SK-N-SH (cell line): ENCODE results near the gene GIT2. TPM values are rescaled to one million over a fixed set of nuclear protein-coding genes. Genes with fewer than 3 reads are reported as not detected.

Experiments
- CTCF ChIA-PET: fragments of 300-600, 350-600 bp; formaldehyde crosslinking; extraction: SDS; loops from one replicate; lab custom pipeline; 2021; lab: Yijun Ruan, JAX
- POLR2A ChIA-PET: fragments of 350-600 bp; sonication (Branson Sonifier 250); formaldehyde crosslinking; extraction: SDS; loops from one replicate; lab custom pipeline; 2020; ENCODE audit warnings: antibody characterized with exemption, inconsistent platforms; lab: Yijun Ruan, JAX
- DNase-seq: peaks from one replicate; pipeline ENCODE4 v3.0.0; 2012
- H2AFZ ChIP-seq: fragments of 200-600 bp; sonication (generic); 2 replicates; pipeline ENCODE4 v1.8.1; 2016; ENCODE audit warnings: antibody characterized with exemption, mild to moderate bottlenecking, low read depth
- H3F3A ChIP-seq: fragments of 200-600 bp; sonication (generic); replicated peaks from 2 replicates; pipeline ENCODE3; 2016; ENCODE audit warnings: antibody characterized with exemption, mild to moderate bottlenecking; ENCODE audit not compliant: insufficient read depth
- H3K27ac ChIP-seq, 2 experiments: fragments of 200-500 bp in 1 of 2; fragments of 200-600 bp in 1 of 2; sonication (Bioruptor generic) in 1 of 2; sonication (generic), shearing (Covaris generic) in 1 of 2; 2 replicates each; pipeline versions ENCODE4 v1.5.1 to v1.6.1; 2014 to 2016; ENCODE audit warnings: low read depth in 2 of 2, inconsistent platforms in 1 of 2, low read length in 1 of 2, mild to moderate bottlenecking in 1 of 2, mixed read lengths in 1 of 2
- H3K27me3 ChIP-seq: fragments of 200-600 bp; sonication (generic), shearing (Covaris generic); 2 replicates; pipeline ENCODE4 v1.6.1; 2016; ENCODE audit warnings: mixed run types; ENCODE audit not compliant: insufficient read depth
- H3K36me3 ChIP-seq, 2 experiments: fragments of 200-500 bp in 1 of 2; fragments of 200-600 bp in 1 of 2; sonication (Bioruptor generic) in 1 of 2; sonication (generic) in 1 of 2; replicated peaks in 1 of 2; 2 replicates each; pipeline versions ENCODE3 to v1.5.1; 2014 to 2016; ENCODE audit warnings: low read length in 1 of 2, mild to moderate bottlenecking in 1 of 2; ENCODE audit not compliant: insufficient read depth in 2 of 2, control insufficient read depth in 1 of 2
- H3K4me1 ChIP-seq, 2 experiments: fragments of 200-500 bp in 1 of 2; fragments of 200-600 bp in 1 of 2; sonication (Bioruptor generic) in 1 of 2; sonication (generic), shearing (Covaris generic) in 1 of 2; 2 replicates each; pipeline versions ENCODE4 v1.5.1 to v1.6.1; 2014 to 2016; ENCODE audit warnings: low read depth in 1 of 2, low read length in 1 of 2, mixed run types in 1 of 2; ENCODE audit not compliant: insufficient read depth in 2 of 2, control insufficient read depth in 1 of 2
- H3K4me2 ChIP-seq: fragments of 200-600 bp; sonication (generic), shearing (Covaris generic); 2 replicates; pipeline ENCODE4 v1.6.1; 2017; ENCODE audit warnings: mixed run types
- H3K4me3 ChIP-seq, 2 experiments: fragments of 200-500 bp in 1 of 2; fragments of 200-600 bp in 1 of 2; sonication (Bioruptor generic) in 1 of 2; sonication (generic), shearing (Covaris generic) in 1 of 2; 2 replicates each; pipeline versions ENCODE4 v1.5.1 to v1.8.1; 2014 to 2016; ENCODE audit warnings: low read depth in 2 of 2, inconsistent platforms in 1 of 2, low read length in 1 of 2, mild to moderate bottlenecking in 1 of 2, mixed read lengths in 1 of 2, moderate library complexity in 1 of 2
- H3K79me2 ChIP-seq: fragments of 200-600 bp; sonication (generic); 2 replicates; pipeline ENCODE4 v1.8.1; 2017; ENCODE audit warnings: mild to moderate bottlenecking; ENCODE audit not compliant: insufficient read depth
- H3K9ac ChIP-seq: fragments of 200-600 bp; sonication (generic); 2 replicates; pipeline ENCODE4 v1.6.1; 2017; ENCODE audit warnings: mixed run types
- H3K9me2 ChIP-seq: fragments of 200-600 bp; sonication (generic); 2 replicates; pipeline ENCODE4 v1.6.1; 2017; ENCODE audit warnings: mixed run types
- H3K9me3 ChIP-seq: fragments of 200-600 bp; sonication (generic); 2 replicates; pipeline ENCODE4 v1.6.1; 2017; ENCODE audit warnings: mixed run types, mild to moderate bottlenecking, moderate library complexity
- H4K20me1 ChIP-seq: fragments of 200-600 bp; sonication (generic); 2 replicates; pipeline ENCODE4 v1.6.1; 2017; ENCODE audit warnings: mild to moderate bottlenecking, mixed run types; ENCODE audit not compliant: insufficient read depth
- CHD2 ChIP-seq: fragments of 150-350 bp; IDR thresholded peaks from 2 replicates; pipeline ENCODE4 v1.6.1; 2018; ENCODE audit warnings: low read length; ENCODE audit not compliant: partially characterized antibody
- ELF1 ChIP-seq: IDR thresholded peaks from 2 replicates; pipeline ENCODE4 v1.4.0; 2012
- EZH2phosphoT487 ChIP-seq: fragments of 200-600 bp; sonication (generic); IDR thresholded peaks from 2 replicates; pipeline ENCODE4 v1.6.1; 2017; ENCODE audit warnings: low read depth, mixed run types, mild to moderate bottlenecking, antibody characterized with exemption, moderate library complexity, borderline replicate concordance
- FOXJ3 ChIP-seq: sonication (generic); formaldehyde crosslinking; IDR thresholded peaks from 2 replicates; pipeline ENCODE4 v1.5.1; 2020; ENCODE audit warnings: mild to moderate bottlenecking, missing genetic modification reagents
- GATA2 ChIP-seq: sonication (generic); formaldehyde crosslinking; IDR thresholded peaks from 2 replicates; pipeline ENCODE4 v1.5.0; 2020; ENCODE audit warnings: mild to moderate bottlenecking, missing genetic modification reagents
- NFIC ChIP-seq: IDR thresholded peaks from 2 replicates; pipeline ENCODE4 v1.4.0; 2012; ENCODE audit warnings: borderline replicate concordance
- NRF1 ChIP-seq: IDR thresholded peaks from 2 replicates; pipeline ENCODE4 v1.6.1; 2012; ENCODE audit warnings: low read depth, mild to moderate bottlenecking, low read length
- POLR2AphosphoS5 ChIP-seq: IDR thresholded peaks from 2 replicates; pipeline ENCODE4 v1.6.1; 2012; ENCODE audit warnings: low read depth, low read length
- RAD21 ChIP-seq: IDR thresholded peaks from 2 replicates; pipeline ENCODE4 v1.6.1; 2012; ENCODE audit warnings: mild to moderate bottlenecking, low read length
- RFX5 ChIP-seq: IDR thresholded peaks from 2 replicates; pipeline ENCODE4 v1.6.1; 2012; ENCODE audit warnings: mild to moderate bottlenecking, improper control_type of control experiment, low read length
- RXRA ChIP-seq: IDR thresholded peaks from 2 replicates; pipeline ENCODE4 v1.4.0; 2012; ENCODE audit warnings: low read depth, mild to moderate bottlenecking, borderline replicate concordance
- TAF1 ChIP-seq: IDR thresholded peaks from 2 replicates; pipeline ENCODE4 v1.6.1; 2012; ENCODE audit warnings: low read depth, mild to moderate bottlenecking, low read length, moderate library complexity, borderline replicate concordance
- TCF12 ChIP-seq: IDR thresholded peaks from 2 replicates; pipeline ENCODE4 v1.4.0; 2012
- WGBS: methylation state at CpG from one replicate; pipeline ENCODE4 v1.1.6; 2017; ENCODE audit warnings: low lambda C conversion rate; 5-methylcytosine and 5-hydroxymethylcytosine counted together
- polyA plus RNA-seq, 3 experiments: library from polyadenylated mRNA; depleted of rRNA; stranded (reverse); fragments of >200 nt; gene quantifications; 2 replicates each; pipeline ENCODE4 v1.2.3, GENCODE V29; 2012
- TF ChIP-seq, protein P1 (sequence below): fragments of 200-600 bp; sonication (generic); IDR thresholded peaks from 2 replicates; pipeline ENCODE4 v1.6.1; 2017; ENCODE audit warnings: antibody characterized with exemption, mild to moderate bottlenecking, moderate library complexity
- TF ChIP-seq, protein P2 (sequence below): IDR thresholded peaks from 2 replicates; pipeline ENCODE4; 2012
- TF ChIP-seq, protein P3 (sequence below): IDR thresholded peaks from 2 replicates; pipeline ENCODE4 v1.6.1; 2012; ENCODE audit warnings: mild to moderate bottlenecking, low read depth, low read length, moderate library complexity
- TF ChIP-seq, protein P4 (sequence below): IDR thresholded peaks from 2 replicates; pipeline ENCODE4 v1.4.0; 2012; ENCODE audit warnings: low read depth, borderline replicate concordance
- TF ChIP-seq, protein P5 (sequence below): fragments of 150-350 bp; IDR thresholded peaks from 2 replicates; pipeline ENCODE4 v1.6.1; 2017; ENCODE audit warnings: antibody characterized with exemption, low read length, low read depth, borderline replicate concordance

Gene GIT2
- polyA plus RNA-seq, 1 of the 3 experiments (the other 2 are of a cell fraction): 21.2 TPM

DNA sequence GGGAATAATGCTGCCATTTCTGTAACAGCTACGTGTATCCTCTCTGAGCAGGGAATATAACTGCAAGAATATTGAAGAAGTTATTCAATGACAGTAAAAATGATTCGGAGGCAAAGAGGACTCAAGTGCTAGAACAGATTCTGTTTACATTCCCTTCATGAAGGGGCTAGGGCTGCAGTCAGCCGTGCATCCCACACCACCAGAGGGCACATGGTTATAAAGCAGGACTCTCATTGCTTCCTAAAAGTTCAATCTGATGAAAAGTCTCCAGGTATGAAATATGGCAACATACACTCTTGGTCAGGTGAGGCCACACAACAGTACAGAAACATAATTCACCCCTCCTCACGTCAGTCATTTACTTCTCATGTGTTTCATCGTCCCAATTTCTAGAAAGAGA, 62.1 kb downstream of the GIT2 start:
- H3K4me2 ChIP-seq: no peak overlapping the region
- H3K27me3 ChIP-seq: no peaks in the 10 kb centered on the region
- no peaks in the 10 kb centered on the region for H3K9me2 ChIP-seq
- no peak overlapping the region for H2AFZ ChIP-seq
- peaks cover 8% of the 10 kb centered on the region for H3F3A ChIP-seq
- TF ChIP-seq, protein P1, sequence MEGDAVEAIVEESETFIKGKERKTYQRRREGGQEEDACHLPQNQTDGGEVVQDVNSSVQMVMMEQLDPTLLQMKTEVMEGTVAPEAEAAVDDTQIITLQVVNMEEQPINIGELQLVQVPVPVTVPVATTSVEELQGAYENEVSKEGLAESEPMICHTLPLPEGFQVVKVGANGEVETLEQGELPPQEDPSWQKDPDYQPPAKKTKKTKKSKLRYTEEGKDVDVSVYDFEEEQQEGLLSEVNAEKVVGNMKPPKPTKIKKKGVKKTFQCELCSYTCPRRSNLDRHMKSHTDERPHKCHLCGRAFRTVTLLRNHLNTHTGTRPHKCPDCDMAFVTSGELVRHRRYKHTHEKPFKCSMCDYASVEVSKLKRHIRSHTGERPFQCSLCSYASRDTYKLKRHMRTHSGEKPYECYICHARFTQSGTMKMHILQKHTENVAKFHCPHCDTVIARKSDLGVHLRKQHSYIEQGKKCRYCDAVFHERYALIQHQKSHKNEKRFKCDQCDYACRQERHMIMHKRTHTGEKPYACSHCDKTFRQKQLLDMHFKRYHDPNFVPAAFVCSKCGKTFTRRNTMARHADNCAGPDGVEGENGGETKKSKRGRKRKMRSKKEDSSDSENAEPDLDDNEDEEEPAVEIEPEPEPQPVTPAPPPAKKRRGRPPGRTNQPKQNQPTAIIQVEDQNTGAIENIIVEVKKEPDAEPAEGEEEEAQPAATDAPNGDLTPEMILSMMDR: peak; percentile 55
- TF ChIP-seq GATA2 (CRISPR knock-in tag): no peak
- ChIA-PET POLR2A (no interaction called here), CTCF (interaction anchor here (1.1 kb wide), 1 partner anchor 89 kb away, joined by 3 read pairs; no protein-coding TSS in a partner anchor)
- H3K9me3 ChIP-seq: no peaks in the 10 kb centered on the region
- H4K20me1 ChIP-seq: no peaks in the 10 kb centered on the region
- no peak for DNase-seq
- H3K27ac ChIP-seq: no peak overlapping the region
- 90% methylated on average over 5 of the region's 5 CpGs for WGBS
- H3K4me3 ChIP-seq: no peak overlapping the region
- no peaks in the 10 kb centered on the region for H3K4me1 ChIP-seq
- H3K79me2 ChIP-seq: no peaks in the 10 kb centered on the region
- peaks cover 57 to 64% of the 10 kb centered on the region in 2 experiments for H3K36me3 ChIP-seq
- no peak overlapping the region for H3K9ac ChIP-seq

DNA sequence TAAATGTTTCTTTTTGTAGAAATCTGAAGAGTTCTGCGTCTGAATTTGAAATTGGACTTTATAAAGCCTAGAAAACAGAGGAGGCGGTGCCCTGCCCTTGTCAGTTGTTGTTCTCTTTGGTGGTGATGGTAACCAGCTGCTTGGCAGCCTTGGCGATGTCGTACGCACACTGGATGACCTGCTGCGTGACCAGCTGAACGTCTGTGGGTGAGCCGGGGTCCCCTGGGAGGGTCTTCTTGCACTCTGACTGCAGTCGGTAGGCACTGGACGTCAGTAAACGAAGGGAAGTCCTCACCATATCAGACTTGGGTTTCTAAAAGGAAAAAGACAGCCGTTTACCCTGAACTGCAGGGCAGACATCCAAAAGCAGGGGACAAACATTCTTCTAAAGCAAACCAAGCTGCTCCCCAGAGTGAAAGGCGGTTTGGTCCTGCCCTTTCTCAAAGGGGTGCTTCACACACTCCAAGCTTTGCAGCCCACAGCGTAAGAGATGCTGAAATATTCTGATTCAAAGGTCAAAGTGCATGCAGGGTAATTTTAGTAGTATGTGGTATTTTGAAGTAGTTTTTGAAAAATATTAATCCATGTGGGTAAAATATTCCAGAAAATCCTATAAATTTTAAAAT, 63.2 kb downstream of the GIT2 start:
- ChIA-PET POLR2A (no interaction called here), CTCF (no interaction called here)
- Histone ChIP-seq H3K79me2 (no peaks in the 10 kb centered on the region), H3K27ac (no peak overlapping the region), H3K27me3 (no peaks in the 10 kb centered on the region), H3K4me1 (no peaks in the 10 kb centered on the region), H3K9ac (no peak overlapping the region), H3K9me2 (no peaks in the 10 kb centered on the region), H3K9me3 (no peaks in the 10 kb centered on the region), H2AFZ (no peak overlapping the region), H3K4me2 (no peak overlapping the region), H3F3A (peaks cover 8% of the 10 kb centered on the region), H3K36me3 (peaks cover 53 to 54% of the 10 kb centered on the region in 2 experiments), H4K20me1 (no peaks in the 10 kb centered on the region), H3K4me3 (no peak overlapping the region)
- 94% methylated on average over 14 of the region's 14 CpGs for WGBS
- DNase-seq: no peak
- no peak for TF ChIP-seq TAF1
- no peak for TF ChIP-seq TCF12
- TF ChIP-seq NRF1: no peak
- TF ChIP-seq, protein P2, sequence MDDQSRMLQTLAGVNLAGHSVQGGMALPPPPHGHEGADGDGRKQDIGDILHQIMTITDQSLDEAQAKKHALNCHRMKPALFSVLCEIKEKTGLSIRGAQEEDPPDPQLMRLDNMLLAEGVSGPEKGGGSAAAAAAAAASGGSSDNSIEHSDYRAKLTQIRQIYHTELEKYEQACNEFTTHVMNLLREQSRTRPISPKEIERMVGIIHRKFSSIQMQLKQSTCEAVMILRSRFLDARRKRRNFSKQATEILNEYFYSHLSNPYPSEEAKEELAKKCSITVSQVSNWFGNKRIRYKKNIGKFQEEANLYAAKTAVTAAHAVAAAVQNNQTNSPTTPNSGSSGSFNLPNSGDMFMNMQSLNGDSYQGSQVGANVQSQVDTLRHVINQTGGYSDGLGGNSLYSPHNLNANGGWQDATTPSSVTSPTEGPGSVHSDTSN: no peak
- no peak for TF ChIP-seq RAD21
- TF ChIP-seq, protein P3, sequence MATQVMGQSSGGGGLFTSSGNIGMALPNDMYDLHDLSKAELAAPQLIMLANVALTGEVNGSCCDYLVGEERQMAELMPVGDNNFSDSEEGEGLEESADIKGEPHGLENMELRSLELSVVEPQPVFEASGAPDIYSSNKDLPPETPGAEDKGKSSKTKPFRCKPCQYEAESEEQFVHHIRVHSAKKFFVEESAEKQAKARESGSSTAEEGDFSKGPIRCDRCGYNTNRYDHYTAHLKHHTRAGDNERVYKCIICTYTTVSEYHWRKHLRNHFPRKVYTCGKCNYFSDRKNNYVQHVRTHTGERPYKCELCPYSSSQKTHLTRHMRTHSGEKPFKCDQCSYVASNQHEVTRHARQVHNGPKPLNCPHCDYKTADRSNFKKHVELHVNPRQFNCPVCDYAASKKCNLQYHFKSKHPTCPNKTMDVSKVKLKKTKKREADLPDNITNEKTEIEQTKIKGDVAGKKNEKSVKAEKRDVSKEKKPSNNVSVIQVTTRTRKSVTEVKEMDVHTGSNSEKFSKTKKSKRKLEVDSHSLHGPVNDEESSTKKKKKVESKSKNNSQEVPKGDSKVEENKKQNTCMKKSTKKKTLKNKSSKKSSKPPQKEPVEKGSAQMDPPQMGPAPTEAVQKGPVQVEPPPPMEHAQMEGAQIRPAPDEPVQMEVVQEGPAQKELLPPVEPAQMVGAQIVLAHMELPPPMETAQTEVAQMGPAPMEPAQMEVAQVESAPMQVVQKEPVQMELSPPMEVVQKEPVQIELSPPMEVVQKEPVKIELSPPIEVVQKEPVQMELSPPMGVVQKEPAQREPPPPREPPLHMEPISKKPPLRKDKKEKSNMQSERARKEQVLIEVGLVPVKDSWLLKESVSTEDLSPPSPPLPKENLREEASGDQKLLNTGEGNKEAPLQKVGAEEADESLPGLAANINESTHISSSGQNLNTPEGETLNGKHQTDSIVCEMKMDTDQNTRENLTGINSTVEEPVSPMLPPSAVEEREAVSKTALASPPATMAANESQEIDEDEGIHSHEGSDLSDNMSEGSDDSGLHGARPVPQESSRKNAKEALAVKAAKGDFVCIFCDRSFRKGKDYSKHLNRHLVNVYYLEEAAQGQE: no peak
- no peak for TF ChIP-seq RXRA
- no peak for TF ChIP-seq CHD2
- TF ChIP-seq ELF1: no peak
- TF ChIP-seq, protein P4, sequence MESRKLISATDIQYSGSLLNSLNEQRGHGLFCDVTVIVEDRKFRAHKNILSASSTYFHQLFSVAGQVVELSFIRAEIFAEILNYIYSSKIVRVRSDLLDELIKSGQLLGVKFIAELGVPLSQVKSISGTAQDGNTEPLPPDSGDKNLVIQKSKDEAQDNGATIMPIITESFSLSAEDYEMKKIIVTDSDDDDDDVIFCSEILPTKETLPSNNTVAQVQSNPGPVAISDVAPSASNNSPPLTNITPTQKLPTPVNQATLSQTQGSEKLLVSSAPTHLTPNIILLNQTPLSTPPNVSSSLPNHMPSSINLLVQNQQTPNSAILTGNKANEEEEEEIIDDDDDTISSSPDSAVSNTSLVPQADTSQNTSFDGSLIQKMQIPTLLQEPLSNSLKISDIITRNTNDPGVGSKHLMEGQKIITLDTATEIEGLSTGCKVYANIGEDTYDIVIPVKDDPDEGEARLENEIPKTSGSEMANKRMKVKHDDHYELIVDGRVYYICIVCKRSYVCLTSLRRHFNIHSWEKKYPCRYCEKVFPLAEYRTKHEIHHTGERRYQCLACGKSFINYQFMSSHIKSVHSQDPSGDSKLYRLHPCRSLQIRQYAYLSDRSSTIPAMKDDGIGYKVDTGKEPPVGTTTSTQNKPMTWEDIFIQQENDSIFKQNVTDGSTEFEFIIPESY: no peak
- TF ChIP-seq FOXJ3: no peak
- TF ChIP-seq RFX5: no peak
- TF ChIP-seq, protein P5, sequence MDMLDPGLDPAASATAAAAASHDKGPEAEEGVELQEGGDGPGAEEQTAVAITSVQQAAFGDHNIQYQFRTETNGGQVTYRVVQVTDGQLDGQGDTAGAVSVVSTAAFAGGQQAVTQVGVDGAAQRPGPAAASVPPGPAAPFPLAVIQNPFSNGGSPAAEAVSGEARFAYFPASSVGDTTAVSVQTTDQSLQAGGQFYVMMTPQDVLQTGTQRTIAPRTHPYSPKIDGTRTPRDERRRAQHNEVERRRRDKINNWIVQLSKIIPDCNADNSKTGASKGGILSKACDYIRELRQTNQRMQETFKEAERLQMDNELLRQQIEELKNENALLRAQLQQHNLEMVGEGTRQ: no peak
- TF ChIP-seq EZH2phosphoT487: no peak
- TF ChIP-seq NFIC: no peak
- TF ChIP-seq POLR2AphosphoS5: no peak
